ENCODE results near the gene ARHGAP15. TPM values are rescaled to one million over a fixed set of nuclear protein-coding genes. Genes with fewer than 3 reads are reported as not detected.

The ARHGAP15 gene
- total RNA-seq, 4 donors from 2014 or later = 1.7 to 16.8 (median 3.7) TPM

DNA sequence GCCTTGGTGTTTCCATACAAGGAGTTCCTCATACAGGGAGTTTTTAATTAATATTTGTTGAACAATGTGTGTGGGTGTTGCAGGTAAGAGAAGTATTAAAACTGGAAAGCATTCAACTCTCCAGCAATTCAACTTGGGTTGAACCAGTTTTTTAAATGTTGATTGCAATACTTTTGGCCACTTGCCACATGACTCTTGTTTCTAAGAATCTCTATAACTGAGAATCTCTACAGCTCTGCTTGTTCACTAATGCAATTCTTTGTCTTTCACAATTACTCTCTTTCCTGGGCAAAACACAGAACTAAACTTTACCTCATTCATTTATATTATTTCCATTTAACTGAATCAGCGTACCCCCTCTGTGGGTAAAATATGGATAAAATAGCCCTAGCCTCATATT is 429.4 kb downstream of the ARHGAP15 start:
- Histone ChIP-seq H3K36me3 (no peaks in the 10 kb centered on the region), H3K4me3 (no peak overlapping the region), H3K27ac (no peak overlapping the region), H3K9me3 (no peaks in the 10 kb centered on the region), H3K4me1 (peaks cover 0 to 12% (median 0%) of the 10 kb centered on the region in 3 donors), H3K27me3 (no peaks in the 10 kb centered on the region)
- WGBS, 2 donors = 68 to 71% methylated on average over 1 of the region's 1 CpG
- no peak for DNase-seq
- TF ChIP-seq POLR2A (IDR thresholded peaks at IDR 0.05) = no peak
- TF ChIP-seq, protein P1, sequence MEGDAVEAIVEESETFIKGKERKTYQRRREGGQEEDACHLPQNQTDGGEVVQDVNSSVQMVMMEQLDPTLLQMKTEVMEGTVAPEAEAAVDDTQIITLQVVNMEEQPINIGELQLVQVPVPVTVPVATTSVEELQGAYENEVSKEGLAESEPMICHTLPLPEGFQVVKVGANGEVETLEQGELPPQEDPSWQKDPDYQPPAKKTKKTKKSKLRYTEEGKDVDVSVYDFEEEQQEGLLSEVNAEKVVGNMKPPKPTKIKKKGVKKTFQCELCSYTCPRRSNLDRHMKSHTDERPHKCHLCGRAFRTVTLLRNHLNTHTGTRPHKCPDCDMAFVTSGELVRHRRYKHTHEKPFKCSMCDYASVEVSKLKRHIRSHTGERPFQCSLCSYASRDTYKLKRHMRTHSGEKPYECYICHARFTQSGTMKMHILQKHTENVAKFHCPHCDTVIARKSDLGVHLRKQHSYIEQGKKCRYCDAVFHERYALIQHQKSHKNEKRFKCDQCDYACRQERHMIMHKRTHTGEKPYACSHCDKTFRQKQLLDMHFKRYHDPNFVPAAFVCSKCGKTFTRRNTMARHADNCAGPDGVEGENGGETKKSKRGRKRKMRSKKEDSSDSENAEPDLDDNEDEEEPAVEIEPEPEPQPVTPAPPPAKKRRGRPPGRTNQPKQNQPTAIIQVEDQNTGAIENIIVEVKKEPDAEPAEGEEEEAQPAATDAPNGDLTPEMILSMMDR (IDR thresholded peaks at IDR 0.05) = no peak
- intact Hi-C loops (cut with DNase I) = no loop called here

DNA sequence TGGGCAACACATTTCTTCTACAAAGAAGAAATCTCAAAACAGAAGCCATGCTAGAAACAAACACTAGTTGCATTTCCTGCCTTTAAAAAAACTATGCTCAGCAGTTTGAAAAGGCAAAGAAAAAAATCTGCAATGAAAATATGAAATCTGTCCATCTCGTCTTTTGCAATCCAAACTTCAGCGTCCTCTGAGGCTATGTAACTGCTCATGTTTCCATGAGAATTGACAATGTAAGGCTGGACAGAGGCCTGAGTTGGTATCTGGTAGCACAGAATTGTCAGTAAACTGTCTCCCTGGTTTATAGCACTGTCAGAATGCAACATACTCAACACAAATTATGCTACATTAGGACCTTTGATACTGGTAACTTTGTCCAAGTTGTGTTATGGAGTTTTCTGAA is 429.9 kb downstream of the ARHGAP15 start:
- H3K4me3 ChIP-seq = no peak overlapping the region
- H3K9me3 ChIP-seq = no peaks in the 10 kb centered on the region
- H3K27ac ChIP-seq = no peak overlapping the region
- DNase-seq = no peak
- no peak for TF ChIP-seq POLR2A (IDR thresholded peaks at IDR 0.05)
- TF ChIP-seq, protein P1 (IDR thresholded peaks at IDR 0.05) = no peak
- H3K27me3 ChIP-seq = no peaks in the 10 kb centered on the region
- intact Hi-C loops (cut with DNase I) = no loop called here
- H3K4me1 ChIP-seq = peaks cover 0 to 12% (median 0%) of the 10 kb centered on the region in 3 donors
- WGBS, 2 donors = 79 to 89% methylated on average over 2 of the region's 2 CpGs
- H3K36me3 ChIP-seq = no peaks in the 10 kb centered on the region

DNA sequence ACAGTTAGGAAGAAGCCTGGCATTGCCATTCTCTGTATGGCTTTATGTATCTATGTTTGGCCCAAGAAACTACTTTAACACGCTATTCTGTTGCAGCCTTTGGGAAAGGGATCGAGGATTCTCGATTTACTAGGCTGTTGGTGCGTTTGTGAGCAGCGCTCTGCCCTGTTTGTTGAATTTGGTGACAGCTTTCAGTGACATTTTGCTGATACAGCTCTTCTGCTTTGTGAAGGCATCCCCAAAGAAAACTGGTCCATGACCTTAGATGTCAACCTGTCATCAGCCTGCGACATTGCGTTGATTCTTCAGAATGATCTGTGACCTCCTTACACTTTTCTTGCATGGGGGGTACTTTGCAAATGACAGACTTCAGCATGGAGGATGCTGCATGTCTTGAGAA is 431.5 kb downstream of the ARHGAP15 start:
- Histone ChIP-seq H3K9me3 (no peaks in the 10 kb centered on the region), H3K27me3 (no peaks in the 10 kb centered on the region), H3K27ac (no peak overlapping the region), H3K36me3 (no peaks in the 10 kb centered on the region), H3K4me1 (peaks cover 0 to 12% (median 0%) of the 10 kb centered on the region in 3 donors), H3K4me3 (no peak overlapping the region)
- intact Hi-C loops (cut with DNase I) = no loop called here
- no peak for DNase-seq
- WGBS, 2 donors = 94 to 96% methylated on average over 7 of the region's 7 CpGs
- TF ChIP-seq, protein P1 (IDR thresholded peaks at IDR 0.05) = no peak
- no peak for TF ChIP-seq POLR2A (IDR thresholded peaks at IDR 0.05)

DNA sequence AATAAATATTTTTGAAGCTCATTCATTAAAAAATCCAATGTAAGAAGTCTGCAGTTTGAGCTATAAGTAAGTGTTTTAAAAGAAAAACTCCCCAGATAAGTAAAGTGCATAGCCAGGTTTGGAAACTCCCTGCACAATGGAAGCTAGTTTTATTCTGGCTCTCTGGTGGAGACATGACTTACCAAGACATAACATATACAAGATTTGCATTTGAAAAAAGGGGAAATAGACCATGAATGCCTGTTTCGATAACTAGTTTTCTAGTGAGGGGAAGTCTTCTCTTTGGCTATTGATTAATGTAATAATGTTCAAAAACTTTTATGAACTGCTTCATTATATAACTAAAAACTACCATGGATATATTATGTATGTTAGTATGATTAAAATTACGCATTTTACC is 435.2 kb downstream of the ARHGAP15 start:
- DNase-seq = no peak
- TF ChIP-seq, protein P1 (IDR thresholded peaks at IDR 0.05) = no peak
- TF ChIP-seq POLR2A (IDR thresholded peaks at IDR 0.05) = no peak
- Histone ChIP-seq H3K9me3 (no peaks in the 10 kb centered on the region), H3K27ac (no peak overlapping the region), H3K36me3 (no peaks in the 10 kb centered on the region), H3K4me1 (no peaks in the 10 kb centered on the region), H3K4me3 (no peak overlapping the region), H3K27me3 (no peaks in the 10 kb centered on the region)
- WGBS, 2 donors = 87 to 89% methylated on average over 2 of the region's 2 CpGs
- intact Hi-C loops (cut with DNase I) = no loop called here

DNA sequence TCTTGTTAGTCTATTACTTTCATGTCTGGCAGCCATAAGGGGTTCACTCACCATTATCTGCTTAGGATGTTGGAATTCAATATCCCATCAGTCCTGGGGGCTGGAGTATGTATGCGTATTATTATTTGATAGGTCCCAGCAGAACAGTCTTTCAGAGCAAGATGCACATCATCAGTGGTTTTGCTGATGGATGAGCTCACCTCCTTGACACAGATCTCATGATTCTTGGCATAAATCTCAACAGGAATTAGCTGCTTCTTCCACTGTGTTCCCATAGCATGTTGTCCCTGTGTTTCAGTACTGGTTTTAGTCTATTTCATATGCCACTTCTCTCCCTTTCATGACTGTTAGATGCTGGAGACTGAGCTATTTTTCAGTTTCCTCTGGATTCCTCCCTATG is 442.5 kb downstream of the ARHGAP15 start:
- 100% methylated on average over 1 of the region's 1 CpG for WGBS, 2 donors
- TF ChIP-seq, protein P1 (IDR thresholded peaks at IDR 0.05) = no peak
- TF ChIP-seq POLR2A (IDR thresholded peaks at IDR 0.05) = no peak

More for the DNA sequence above, 442.5 kb downstream of the ARHGAP15 start:
- no peak for DNase-seq
- no peak overlapping the region for H3K27ac ChIP-seq
- no peaks in the 10 kb centered on the region for H3K4me1 ChIP-seq
- no peak overlapping the region for H3K4me3 ChIP-seq
- no peaks in the 10 kb centered on the region for H3K9me3 ChIP-seq
- no peaks in the 10 kb centered on the region for H3K36me3 ChIP-seq
- intact Hi-C loops (cut with DNase I) = no loop called here
- H3K27me3 ChIP-seq = no peaks in the 10 kb centered on the region

All from esophagus squamous epithelium (tissue), 5 donors.